Neural cell (in vitro differentiated cells): ENCODE measurements around the gene CYP4F12. TPM values are rescaled to one million over a fixed set of nuclear protein-coding genes. Genes with fewer than 3 reads are reported as not detected.
"Not testable (repeated sequence)": the region's sequence is repeated elsewhere in the genome, so short reads cannot be mapped to it uniquely, and the experiment has no call there.

Source experiments
- H2AFZ ChIP-seq: fragments of 200-600, 300-800 bp; sonication (generic), shearing (Covaris generic); 2 replicates; pipeline ENCODE4 v1.6.0; 2014; ENCODE audit warnings: low read depth, mild to moderate bottlenecking, antibody characterized with exemption, low read length, moderate library complexity
- H3F3A ChIP-seq: fragments of 200-600 bp; shearing (Covaris generic); 2 replicates; pipeline ENCODE4 v1.6.1; 2016; ENCODE audit warnings: mild to moderate bottlenecking, moderate library complexity, mixed read lengths, antibody characterized with exemption, low read length; ENCODE audit not compliant: insufficient read depth, poor library complexity, severe bottlenecking
- H3K27ac ChIP-seq: fragments of 200-600, 300-800 bp; sonication (generic), shearing (Covaris generic); 2 replicates; pipeline ENCODE4 v1.5.1; 2014; ENCODE audit warnings: mild to moderate bottlenecking, low read length, moderate library complexity
- H3K27me3 ChIP-seq: fragments of 300-800, 200-600 bp; sonication (generic), shearing (Covaris generic); 2 replicates; pipeline ENCODE4 v1.6.0; 2014; ENCODE audit warnings: mild to moderate bottlenecking, low read depth, low read length, moderate library complexity; ENCODE audit not compliant: insufficient read depth
- H3K36me3 ChIP-seq: fragments of 300-800, 200-600 bp; sonication (generic), shearing (Covaris generic); 2 replicates; pipeline ENCODE4 v1.5.1; 2014; ENCODE audit warnings: mild to moderate bottlenecking, antibody characterized with exemption, low read length, moderate library complexity; ENCODE audit not compliant: insufficient read depth
- H3K4me2 ChIP-seq: fragments of 300-800, 200-600 bp; sonication (generic), shearing (Covaris generic); 2 replicates; pipeline ENCODE4 v1.6.0; 2014; ENCODE audit warnings: mild to moderate bottlenecking, low read length
- H3K4me3 ChIP-seq: fragments of 300-800, 200-600 bp; sonication (generic), shearing (Covaris generic); 2 replicates; pipeline ENCODE4 v1.5.1; 2014; ENCODE audit warnings: mild to moderate bottlenecking, low read length, moderate library complexity
- H3K79me2 ChIP-seq: fragments of 200-600 bp; shearing (Covaris generic); replicated peaks from 2 replicates; pipeline ENCODE4 v1.6.0; 2014; ENCODE audit warnings: mild to moderate bottlenecking, low read length, moderate library complexity; ENCODE audit not compliant: insufficient read depth
- H3K9ac ChIP-seq: fragments of 300-800, 200-600 bp; sonication (generic), shearing (Covaris generic); 2 replicates; pipeline ENCODE4 v1.6.1; 2016; ENCODE audit warnings: mild to moderate bottlenecking, low read length, mixed read lengths
- H3K9me2 ChIP-seq: fragments of 200-600 bp; shearing (Covaris generic); 2 replicates; pipeline ENCODE4 v1.6.1; 2016; ENCODE audit warnings: mild to moderate bottlenecking, low read length, mixed read lengths; ENCODE audit not compliant: insufficient read depth
- H3K9me3 ChIP-seq: fragments of 200-600, 300-800 bp; sonication (generic), shearing (Covaris generic); 2 replicates; pipeline ENCODE4 v1.6.1; 2016; ENCODE audit warnings: mild to moderate bottlenecking, mixed run types, low read length, moderate library complexity, mixed read lengths
- H4K20me1 ChIP-seq: fragments of 200-600 bp; shearing (Covaris generic); 2 replicates; pipeline ENCODE4 v1.6.1; 2016; ENCODE audit warnings: mild to moderate bottlenecking, mixed run types; ENCODE audit not compliant: insufficient read depth
- EP300 ChIP-seq: fragments of 450-650 bp; conservative IDR thresholded peaks from 2 replicates; pipeline ENCODE4 v1.6.1; 2014; ENCODE audit warnings: antibody characterized with exemption, mild to moderate bottlenecking, moderate library complexity; ENCODE audit not compliant: poor library complexity, severe bottlenecking
- EZH2 ChIP-seq: fragments of 200-600, 300-800 bp; shearing (Covaris generic), sonication (generic); IDR thresholded peaks from 2 replicates; pipeline ENCODE4 v1.6.1; 2014; ENCODE audit warnings: antibody characterized with exemption, low read length, borderline replicate concordance, mild to moderate bottlenecking; ENCODE audit not compliant: insufficient read depth, poor library complexity, severe bottlenecking
- MXI1 ChIP-seq: fragments of 450-650 bp; conservative IDR thresholded peaks from 2 replicates; pipeline ENCODE4 v1.6.1; 2014; ENCODE audit warnings: antibody characterized with exemption, mild to moderate bottlenecking; ENCODE audit not compliant: poor library complexity, severe bottlenecking
- POLR2AphosphoS5 ChIP-seq: IDR thresholded peaks from 2 replicates; pipeline ENCODE4 v1.6.1; 2012
- RAD21 ChIP-seq: fragments of 450-650 bp; conservative IDR thresholded peaks from 2 replicates; pipeline ENCODE4 v1.6.1; 2014; ENCODE audit warnings: antibody characterized with exemption, mild to moderate bottlenecking, moderate library complexity
- SMC3 ChIP-seq: fragments of 450-650 bp; conservative IDR thresholded peaks from 2 replicates; pipeline ENCODE4 v1.6.1; 2014; ENCODE audit warnings: antibody characterized with exemption, mild to moderate bottlenecking, moderate library complexity; ENCODE audit not compliant: poor library complexity
- TAF1 ChIP-seq: IDR thresholded peaks from 2 replicates; pipeline ENCODE4 v1.6.1; 2012; ENCODE audit warnings: low read depth
- polyA plus RNA-seq: library from polyadenylated mRNA; depleted of rRNA; stranded (reverse); fragments of >200 nt; gene quantifications from 2 replicates; pipeline ENCODE4 v1.2.3, GENCODE V29; 2014
- TF ChIP-seq, protein P1 (sequence below): fragments of 450-650 bp; IDR thresholded peaks from 2 replicates; pipeline ENCODE4 v1.5.1; 2014; ENCODE audit warnings: antibody characterized with exemption, mild to moderate bottlenecking, moderate library complexity; ENCODE audit not compliant: poor library complexity, severe bottlenecking
- TF ChIP-seq, protein P2 (sequence below): IDR thresholded peaks from 2 replicates; pipeline ENCODE4 v1.6.1; 2012; ENCODE audit warnings: borderline replicate concordance

The CYP4F12 gene
- polyA plus RNA-seq, 1 donor from 2014 or later, result not detected

DNA sequence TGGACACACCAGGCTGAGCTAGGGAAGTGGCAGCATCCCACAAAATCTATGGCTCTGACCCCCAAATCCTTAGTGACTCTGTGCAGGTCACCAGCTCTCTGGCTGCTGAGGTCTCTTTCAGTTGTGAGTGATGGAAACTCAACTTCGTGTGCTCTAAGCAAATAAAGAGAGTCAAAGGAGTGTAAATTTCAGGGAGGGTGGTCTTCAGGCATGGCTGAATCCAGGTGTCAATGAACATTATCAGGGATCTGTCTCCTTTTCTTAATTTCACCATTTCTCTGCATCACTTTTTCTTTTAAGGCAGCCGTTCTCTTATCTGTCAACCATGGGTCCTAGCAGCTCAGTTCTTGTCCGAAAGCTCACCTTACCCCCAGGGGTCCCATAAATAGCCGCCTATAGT is 6.2 kb downstream of the CYP4F12 start:
- Histone ChIP-seq H3K9me3 (peaks cover 11% of the 10 kb centered on the region), H3K36me3 (no peaks in the 10 kb centered on the region)

GRCh38 chr19:15679865-15680264 is 7.0 kb downstream of the CYP4F12 start:
- peaks cover 11% of the 10 kb centered on the region for H3K9me3 ChIP-seq
- H3K27ac ChIP-seq, H3F3A ChIP-seq, H3K4me3 ChIP-seq, H3K79me2 ChIP-seq, H3K27me3 ChIP-seq, H3K36me3 ChIP-seq, H4K20me1 ChIP-seq, H3K4me2 ChIP-seq, H3K9ac ChIP-seq, H2AFZ ChIP-seq, H3K9me2 ChIP-seq: not testable (repeated sequence)

More for the DNA sequence above, 6.2 kb downstream of the CYP4F12 start:
- no peaks in the 10 kb centered on the region for H3F3A ChIP-seq
- no peaks in the 10 kb centered on the region for H3K27me3 ChIP-seq
- H3K79me2 ChIP-seq, result no peaks in the 10 kb centered on the region
- no peak overlapping the region for H3K27ac ChIP-seq
- no peak overlapping the region for H3K4me2 ChIP-seq
- no peak overlapping the region for H3K9ac ChIP-seq
- no peak overlapping the region for H3K4me3 ChIP-seq
- TF ChIP-seq POLR2AphosphoS5 (no peak), SMC3 (no peak), TAF1 (no peak), EZH2 (no peak), MXI1 (no peak), EP300 (no peak), RAD21 (no peak)
- TF ChIP-seq, protein P1, sequence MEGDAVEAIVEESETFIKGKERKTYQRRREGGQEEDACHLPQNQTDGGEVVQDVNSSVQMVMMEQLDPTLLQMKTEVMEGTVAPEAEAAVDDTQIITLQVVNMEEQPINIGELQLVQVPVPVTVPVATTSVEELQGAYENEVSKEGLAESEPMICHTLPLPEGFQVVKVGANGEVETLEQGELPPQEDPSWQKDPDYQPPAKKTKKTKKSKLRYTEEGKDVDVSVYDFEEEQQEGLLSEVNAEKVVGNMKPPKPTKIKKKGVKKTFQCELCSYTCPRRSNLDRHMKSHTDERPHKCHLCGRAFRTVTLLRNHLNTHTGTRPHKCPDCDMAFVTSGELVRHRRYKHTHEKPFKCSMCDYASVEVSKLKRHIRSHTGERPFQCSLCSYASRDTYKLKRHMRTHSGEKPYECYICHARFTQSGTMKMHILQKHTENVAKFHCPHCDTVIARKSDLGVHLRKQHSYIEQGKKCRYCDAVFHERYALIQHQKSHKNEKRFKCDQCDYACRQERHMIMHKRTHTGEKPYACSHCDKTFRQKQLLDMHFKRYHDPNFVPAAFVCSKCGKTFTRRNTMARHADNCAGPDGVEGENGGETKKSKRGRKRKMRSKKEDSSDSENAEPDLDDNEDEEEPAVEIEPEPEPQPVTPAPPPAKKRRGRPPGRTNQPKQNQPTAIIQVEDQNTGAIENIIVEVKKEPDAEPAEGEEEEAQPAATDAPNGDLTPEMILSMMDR, result no peak
- TF ChIP-seq, protein P2, sequence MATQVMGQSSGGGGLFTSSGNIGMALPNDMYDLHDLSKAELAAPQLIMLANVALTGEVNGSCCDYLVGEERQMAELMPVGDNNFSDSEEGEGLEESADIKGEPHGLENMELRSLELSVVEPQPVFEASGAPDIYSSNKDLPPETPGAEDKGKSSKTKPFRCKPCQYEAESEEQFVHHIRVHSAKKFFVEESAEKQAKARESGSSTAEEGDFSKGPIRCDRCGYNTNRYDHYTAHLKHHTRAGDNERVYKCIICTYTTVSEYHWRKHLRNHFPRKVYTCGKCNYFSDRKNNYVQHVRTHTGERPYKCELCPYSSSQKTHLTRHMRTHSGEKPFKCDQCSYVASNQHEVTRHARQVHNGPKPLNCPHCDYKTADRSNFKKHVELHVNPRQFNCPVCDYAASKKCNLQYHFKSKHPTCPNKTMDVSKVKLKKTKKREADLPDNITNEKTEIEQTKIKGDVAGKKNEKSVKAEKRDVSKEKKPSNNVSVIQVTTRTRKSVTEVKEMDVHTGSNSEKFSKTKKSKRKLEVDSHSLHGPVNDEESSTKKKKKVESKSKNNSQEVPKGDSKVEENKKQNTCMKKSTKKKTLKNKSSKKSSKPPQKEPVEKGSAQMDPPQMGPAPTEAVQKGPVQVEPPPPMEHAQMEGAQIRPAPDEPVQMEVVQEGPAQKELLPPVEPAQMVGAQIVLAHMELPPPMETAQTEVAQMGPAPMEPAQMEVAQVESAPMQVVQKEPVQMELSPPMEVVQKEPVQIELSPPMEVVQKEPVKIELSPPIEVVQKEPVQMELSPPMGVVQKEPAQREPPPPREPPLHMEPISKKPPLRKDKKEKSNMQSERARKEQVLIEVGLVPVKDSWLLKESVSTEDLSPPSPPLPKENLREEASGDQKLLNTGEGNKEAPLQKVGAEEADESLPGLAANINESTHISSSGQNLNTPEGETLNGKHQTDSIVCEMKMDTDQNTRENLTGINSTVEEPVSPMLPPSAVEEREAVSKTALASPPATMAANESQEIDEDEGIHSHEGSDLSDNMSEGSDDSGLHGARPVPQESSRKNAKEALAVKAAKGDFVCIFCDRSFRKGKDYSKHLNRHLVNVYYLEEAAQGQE, result no peak
- no peak overlapping the region for H2AFZ ChIP-seq
- no peaks in the 10 kb centered on the region for H3K9me2 ChIP-seq
- no peaks in the 10 kb centered on the region for H4K20me1 ChIP-seq
